Activated CD8-positive, alpha-beta T cell treated with anti-CD3 and anti-CD28 coated beads, Interleukin-2, amount 10 ng/mL, durations not matched to agents 7 days and 5 days (primary cell): ENCODE results near the gene GEMIN7. TPM values are rescaled to one million over a fixed set of nuclear protein-coding genes. Genes with fewer than 3 reads are reported as not detected.

Experiments used
- ATAC-seq: fragments of 150-1000 bp; cut with Tn5 transposase; one replicate; pipeline ENCODE4 v1.10.0; 2021; ENCODE audit warnings: moderate library complexity
- CTCF ChIA-PET: fragments of 350-600 bp; sonication (Branson Sonifier 250); formaldehyde crosslinking; loops from one replicate; lab custom pipeline; 2021; ENCODE audit warnings: antibody characterized with exemption; lab: Charles Lee
- POLR2A ChIA-PET: fragments of 350-600 bp; sonication (Branson Sonifier 250); formaldehyde crosslinking; loops from one replicate; lab custom pipeline; 2021; ENCODE audit warnings: antibody characterized with exemption; lab: Charles Lee
- DNase-seq: peaks from one replicate; pipeline ENCODE4 v3.0.0-alpha.2; 2020
- H3K27ac Mint-ChIP-seq: one replicate; pipeline ENCODE4 v1.8.0; 2021; ENCODE audit warnings: mild to moderate bottlenecking, mixed read lengths
- H3K27me3 Mint-ChIP-seq: one replicate; pipeline ENCODE4 v1.8.0; 2021; ENCODE audit warnings: low read depth, mixed read lengths
- H3K36me3 Mint-ChIP-seq: one replicate; pipeline ENCODE4 v1.8.0; 2021; ENCODE audit warnings: low read depth, mixed read lengths
- H3K4me1 Mint-ChIP-seq: one replicate; pipeline ENCODE4 v1.8.0; 2021; ENCODE audit warnings: low read depth, mixed read lengths
- H3K4me3 Mint-ChIP-seq: one replicate; pipeline ENCODE4 v1.8.0; 2021; ENCODE audit warnings: mild to moderate bottlenecking, mixed read lengths
- H3K9me3 Mint-ChIP-seq: one replicate; pipeline ENCODE4 v1.8.0; 2022; ENCODE audit warnings: mixed read lengths; ENCODE audit not compliant: insufficient read depth
- total RNA-seq, 2 experiments: library from RNA; stranded (reverse); gene quantifications; one replicate each; pipeline ENCODE4 v1.2.3, GENCODE V29; 2021

Gene GEMIN7, protein sequence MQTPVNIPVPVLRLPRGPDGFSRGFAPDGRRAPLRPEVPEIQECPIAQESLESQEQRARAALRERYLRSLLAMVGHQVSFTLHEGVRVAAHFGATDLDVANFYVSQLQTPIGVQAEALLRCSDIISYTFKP
- total RNA-seq, result 10 to 100 TPM; 30.2 to 31.7 TPM

DNA sequence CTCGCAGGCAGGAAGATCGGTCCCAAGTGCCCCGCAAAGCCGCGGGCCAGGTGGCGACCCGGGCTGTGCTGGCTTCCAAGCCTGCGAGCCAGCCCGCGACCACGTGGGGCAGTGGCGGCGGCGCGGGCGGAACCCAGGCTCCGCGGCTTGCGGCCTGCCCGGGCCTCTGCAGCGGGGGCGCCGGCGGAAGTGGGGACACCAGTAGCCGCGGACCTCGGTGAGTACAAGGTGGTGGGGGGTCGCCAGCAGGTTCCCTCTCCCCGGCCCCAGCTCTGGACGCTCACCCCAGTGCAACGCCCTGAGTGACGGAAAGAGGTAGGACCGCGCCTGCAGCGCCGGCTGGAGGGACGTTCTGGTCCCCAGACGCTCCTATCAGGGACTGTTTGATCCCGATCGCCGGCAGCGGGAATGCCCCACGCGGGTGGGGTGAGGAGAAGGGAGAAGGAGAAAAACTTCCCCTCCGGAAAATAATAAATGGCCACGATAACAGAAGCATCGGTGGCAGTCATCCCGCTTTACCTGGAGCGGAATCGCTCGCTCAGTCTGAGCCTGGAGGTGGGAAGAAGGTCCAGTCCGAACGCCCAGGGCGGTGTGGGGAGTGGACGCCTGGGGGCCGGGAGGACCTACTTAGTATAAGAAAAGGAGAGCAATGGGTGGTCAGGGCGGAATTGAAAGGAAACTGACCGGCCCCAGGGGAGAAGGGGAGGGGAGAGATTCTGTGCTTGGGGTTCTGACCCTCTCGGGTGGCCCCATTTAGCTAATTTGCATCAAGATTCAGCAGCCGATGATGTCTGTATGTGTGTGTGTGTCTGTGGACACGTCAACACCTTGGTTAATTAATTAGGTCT is at the start of gene GEMIN7:
GEMIN7 (plus strand) TSS at position 198 of the 848 bp plus-strand sequence. CDS start 10,855 bp downstream, outside the sequence.
- Mint-ChIP-seq H3K9me3 (no peaks in the 10 kb centered on the region), H3K27ac (peak within 1 kb of the TSS; percentile 86), H3K4me1 (peaks cover 55% of the 10 kb centered on the region), H3K4me3 (peak within 1 kb of the TSS; percentile 98), H3K27me3 (no peaks in the 10 kb centered on the region), H3K36me3 (peaks cover 26% of the 10 kb centered on the region)
- DNase-seq (peak; percentile 82), ATAC-seq (peak; percentile 63)
- ChIA-PET CTCF (interaction anchor here (0.7 to 2.7 kb wide), 7 partner anchors 13 to 425 kb away, joined by 3 to 10 read pairs (median 4); partner anchors contain the start of genes BLOC1S3, TOMM40 and TRAPPC6A), POLR2A (interaction anchor here (0.7 to 2.0 kb wide), 6 partner anchors 8 to 99 kb away, joined by 3 to 13 read pairs (median 4); partner anchors contain the start of genes BLOC1S3, CLASRP and PPP1R37)

DNA sequence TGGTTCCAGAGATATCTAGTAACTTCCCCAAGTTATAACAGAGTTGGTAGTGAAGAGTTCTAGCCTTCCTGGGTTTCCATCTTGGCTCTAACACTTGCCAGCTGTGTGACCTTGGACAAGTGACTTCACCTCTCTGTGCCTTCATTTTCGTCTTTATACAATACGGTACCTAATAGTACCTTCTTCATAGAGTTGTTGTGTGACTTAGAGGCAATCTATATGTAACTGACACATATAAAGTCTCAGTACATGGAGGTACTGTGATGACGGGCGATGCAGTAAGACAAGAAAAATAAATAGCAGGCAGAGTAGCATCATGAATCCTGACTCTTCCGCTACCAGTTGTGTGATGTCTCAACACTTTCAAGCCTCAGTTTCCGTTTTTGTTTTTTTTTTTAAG is 48.2 kb upstream of the GEMIN7 start:
- CTCF ChIA-PET, result no interaction called here
- Mint-ChIP-seq H3K4me3 (no peak overlapping the region), H3K27me3 (no peaks in the 10 kb centered on the region), H3K4me1 (no peaks in the 10 kb centered on the region), H3K36me3 (peaks cover 16% of the 10 kb centered on the region), H3K9me3 (no peaks in the 10 kb centered on the region), H3K27ac (no peak overlapping the region)
- POLR2A ChIA-PET, result no interaction called here
- DNase-seq, result no peak
- ATAC-seq, result no peak

DNA sequence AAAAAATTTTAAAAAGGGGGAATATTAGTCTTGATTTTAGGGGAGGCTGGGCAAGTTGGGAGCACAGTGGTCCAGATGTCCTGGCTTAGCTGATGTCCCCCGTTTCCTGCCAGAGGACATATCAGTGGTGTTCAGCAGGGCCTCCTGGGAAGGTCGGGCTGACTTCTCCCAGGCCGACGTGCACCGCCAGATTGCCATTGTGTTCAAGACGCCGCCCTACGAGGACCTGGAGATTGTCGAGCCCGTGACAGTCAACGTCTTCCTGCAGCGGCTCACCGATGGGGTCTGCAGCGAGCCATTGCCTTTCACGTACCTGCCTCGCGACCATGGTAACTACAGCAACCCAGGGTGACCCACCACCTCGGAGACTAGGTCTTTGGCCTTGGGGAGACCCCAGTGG is 46.6 kb upstream of the GEMIN7 start:
- POLR2A ChIA-PET, result no interaction called here
- DNase-seq (no peak), ATAC-seq (no peak)
- CTCF ChIA-PET, result no interaction called here
- Mint-ChIP-seq H3K27me3 (no peaks in the 10 kb centered on the region), H3K4me1 (no peaks in the 10 kb centered on the region), H3K9me3 (no peaks in the 10 kb centered on the region), H3K36me3 (peaks cover 18% of the 10 kb centered on the region), H3K27ac (no peak overlapping the region), H3K4me3 (no peak overlapping the region)

DNA sequence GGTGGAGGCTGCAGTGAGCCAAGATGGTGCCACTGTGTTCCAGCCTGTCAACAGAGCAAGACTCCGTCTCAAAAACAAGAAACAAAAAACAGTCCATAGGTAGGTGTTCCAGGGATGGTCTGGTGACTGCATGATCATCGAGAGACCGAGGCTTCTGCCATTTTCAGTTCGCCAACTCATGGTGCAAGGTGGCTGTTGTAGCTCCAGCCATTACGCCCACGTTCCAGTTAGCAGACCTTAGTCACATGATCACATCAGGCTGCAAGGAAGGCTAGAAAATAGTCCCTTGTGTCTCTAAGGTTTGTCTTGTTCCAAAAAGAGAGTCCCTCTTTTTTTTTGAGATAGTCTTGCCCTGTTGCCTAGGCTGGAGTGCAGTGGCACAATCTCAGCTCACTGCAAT is 43.3 kb upstream of the GEMIN7 start:
- ATAC-seq (no peak), DNase-seq (no peak)
- Mint-ChIP-seq H3K36me3 (peaks cover 29% of the 10 kb centered on the region), H3K4me3 (no peak overlapping the region), H3K4me1 (peaks cover 17% of the 10 kb centered on the region), H3K27ac (no peak overlapping the region), H3K27me3 (no peaks in the 10 kb centered on the region), H3K9me3 (no peaks in the 10 kb centered on the region)
- POLR2A ChIA-PET, result interaction anchor here (1.5 kb wide), 1 partner anchor 34 kb away, joined by 5 read pairs; the partner anchor contains the start of gene RELB
- CTCF ChIA-PET, result interaction anchor here (1.2 kb wide), 1 partner anchor 24 kb away, joined by 3 read pairs; no protein-coding TSS in a partner anchor

- no peaks in the 10 kb centered on the region for H3K27me3 Mint-ChIP-seq
- ATAC-seq (no peak), DNase-seq (no peak)
- peaks cover 28% of the 10 kb centered on the region for H3K4me1 Mint-ChIP-seq
- peaks cover 38% of the 10 kb centered on the region for H3K36me3 Mint-ChIP-seq
- H3K27ac Mint-ChIP-seq, result peak overlapping the region; percentile 63
- CTCF ChIA-PET, result interaction anchor here (2.0 to 2.8 kb wide), 3 partner anchors 21 to 83 kb away, joined by 5 to 24 read pairs (median 13); partner anchors contain the start of gene CLPTM1
- H3K4me3 Mint-ChIP-seq, result peak overlapping the region; percentile 51
- H3K9me3 Mint-ChIP-seq, result no peaks in the 10 kb centered on the region
- POLR2A ChIA-PET, result interaction anchor here (2.7 kb wide), 1 partner anchor 37 kb away, joined by 26 read pairs; the partner anchor contains the start of gene RELB
Observed at GRCh38 chr19:45037393-45038169, 41.5 kb upstream of the GEMIN7 start.

DNA sequence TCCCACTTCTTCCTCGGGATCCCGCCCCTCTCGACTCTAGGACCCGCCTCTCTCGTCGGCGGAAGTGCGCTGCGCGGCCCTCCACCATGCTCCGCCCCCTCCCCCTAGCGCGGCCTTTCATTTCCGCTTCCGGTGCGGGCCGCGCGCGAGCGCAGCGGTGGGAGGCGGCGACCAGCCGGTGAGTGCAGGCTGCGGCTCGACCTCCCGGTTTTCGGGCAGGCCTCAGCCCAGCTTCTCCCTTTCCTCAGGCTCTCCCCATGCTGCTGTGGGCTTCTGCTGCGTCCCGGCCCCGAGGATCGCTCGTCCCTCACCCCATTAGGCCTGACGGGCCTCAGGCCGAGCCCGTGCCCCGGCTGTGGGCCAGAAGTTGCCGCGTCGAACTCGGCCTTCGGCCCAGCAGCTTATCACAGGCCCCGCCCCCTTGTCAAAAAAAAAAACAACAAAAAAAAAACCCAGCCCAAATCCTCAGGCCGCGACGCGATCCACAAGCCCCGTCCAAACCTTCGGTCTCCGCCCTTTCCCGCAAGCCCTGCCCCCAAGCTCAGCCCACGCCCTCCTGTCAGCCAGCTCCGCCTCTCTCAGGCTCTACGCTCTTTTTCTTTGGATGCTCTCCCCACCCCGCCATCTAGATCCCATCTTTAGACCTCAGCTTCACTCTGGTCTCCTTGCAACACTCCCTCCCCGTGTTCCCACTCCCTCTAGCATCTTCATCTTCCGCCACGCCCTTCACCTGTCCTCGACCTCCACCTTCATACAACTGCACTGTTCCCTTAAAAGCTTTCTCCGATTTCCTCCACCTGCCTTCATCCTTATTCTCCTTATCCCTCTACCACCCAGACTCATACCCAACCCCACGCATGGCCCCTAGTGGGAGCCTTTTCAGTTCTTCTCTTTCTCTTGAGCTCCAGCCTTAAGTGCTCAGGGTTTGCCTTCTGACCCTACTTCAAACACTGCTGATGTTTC is 39.8 kb upstream of the GEMIN7 start, which contains the start of gene CLASRP:
CLASRP (plus strand) TSS at position 115 of the 963 bp plus-strand sequence. CDS start 1,168 bp downstream, outside the sequence.
- ChIA-PET POLR2A (interaction anchor here (0.7 to 2.7 kb wide), 8 partner anchors 10 to 334 kb away, joined by 3 to 26 read pairs (median 4); partner anchors contain the start of genes BLOC1S3, GEMIN7, RELB and TRAPPC6A), CTCF (interaction anchor here (0.8 to 2.8 kb wide), 9 partner anchors 10 to 209 kb away, joined by 3 to 24 read pairs (median 4); partner anchors contain the start of gene CLPTM1)
- ATAC-seq (peak; percentile 94), DNase-seq (peak; percentile 92)
- H3K36me3 Mint-ChIP-seq, result peaks cover 40% of the 10 kb centered on the region
- H3K27ac Mint-ChIP-seq, result peak within 1 kb of the TSS; percentile 94
- H3K9me3 Mint-ChIP-seq, result no peaks in the 10 kb centered on the region
- H3K4me1 Mint-ChIP-seq, result peaks cover 28% of the 10 kb centered on the region
- no peaks in the 10 kb centered on the region for H3K27me3 Mint-ChIP-seq
- peak within 1 kb of the TSS; percentile 90 for H3K4me3 Mint-ChIP-seq

GRCh38 chr19:45040059-45040771 is 38.8 kb upstream of the GEMIN7 start:
- H3K9me3 Mint-ChIP-seq, result no peaks in the 10 kb centered on the region
- peak overlapping the region; percentile 94 for H3K27ac Mint-ChIP-seq
- ChIA-PET POLR2A (interaction anchor here (0.7 to 2.7 kb wide), 5 partner anchors 11 to 139 kb away, joined by 3 to 26 read pairs (median 4); partner anchors contain the start of genes BLOC1S3, GEMIN7, RELB and TRAPPC6A), CTCF (interaction anchor here (1.1 to 3.8 kb wide), 8 partner anchors 11 to 208 kb away, joined by 3 to 24 read pairs (median 6); no protein-coding TSS in a partner anchor)
- no peaks in the 10 kb centered on the region for H3K27me3 Mint-ChIP-seq
- H3K4me3 Mint-ChIP-seq, result peak overlapping the region; percentile 90
- ATAC-seq (no peak), DNase-seq (no peak)
- H3K36me3 Mint-ChIP-seq, result peaks cover 39% of the 10 kb centered on the region
- H3K4me1 Mint-ChIP-seq, result peaks cover 28% of the 10 kb centered on the region

GRCh38 chr19:45041125-45041524 is 37.9 kb upstream of the GEMIN7 start:
- H3K36me3 Mint-ChIP-seq, result peaks cover 45% of the 10 kb centered on the region
- H3K27me3 Mint-ChIP-seq, result no peaks in the 10 kb centered on the region
- H3K27ac Mint-ChIP-seq, result peak overlapping the region; percentile 76
- ChIA-PET CTCF (interaction anchor here (1.4 to 3.8 kb wide), 2 partner anchors 19 to 51 kb away, joined by 3 to 15 read pairs; no protein-coding TSS in a partner anchor), POLR2A (interaction anchor here (1.1 kb wide), 1 partner anchor 39 kb away, joined by 3 read pairs; no protein-coding TSS in a partner anchor)
- no peaks in the 10 kb centered on the region for H3K9me3 Mint-ChIP-seq
- no peak for ATAC-seq
- H3K4me1 Mint-ChIP-seq, result peaks cover 36% of the 10 kb centered on the region
- no peak overlapping the region for H3K4me3 Mint-ChIP-seq
- DNase-seq, result no peak

- ATAC-seq, result no peak
- ChIA-PET CTCF (interaction anchor here (3.6 kb wide), 1 partner anchor 14 kb away, joined by 24 read pairs; no protein-coding TSS in a partner anchor), POLR2A (interaction anchor here (0.6 kb wide), 1 partner anchor 29 kb away, joined by 3 read pairs; no protein-coding TSS in a partner anchor)
- Mint-ChIP-seq H3K36me3 (peaks cover 45% of the 10 kb centered on the region), H3K9me3 (no peaks in the 10 kb centered on the region), H3K27me3 (no peaks in the 10 kb centered on the region), H3K4me3 (no peak overlapping the region), H3K4me1 (peaks cover 40% of the 10 kb centered on the region), H3K27ac (peak overlapping the region; percentile 85)
- no peak for DNase-seq
Observed at GRCh38 chr19:45045671-45046353, 33.2 kb upstream of the GEMIN7 start.
